IPS-18c (cell line): ENCODE measurements around the gene THOC1.
"Not testable (repeated sequence)": the region's sequence is repeated elsewhere in the genome, so short reads cannot be mapped to it uniquely, and the experiment has no call there.

Source experiments
- H3K4me3 ChIP-seq: 2 replicates; pipeline ENCODE4 v1.7.0; 2013; ENCODE audit warnings: low read depth, mild to moderate bottlenecking, low read length, moderate library complexity; ENCODE audit not compliant: insufficient read depth
- H3K9me3 ChIP-seq: one replicate; pipeline ENCODE4 v1.6.1; 2013; ENCODE audit warnings: mild to moderate bottlenecking, low read length, moderate library complexity; ENCODE audit not compliant: control insufficient read depth, insufficient read depth

THOC1 gene, protein sequence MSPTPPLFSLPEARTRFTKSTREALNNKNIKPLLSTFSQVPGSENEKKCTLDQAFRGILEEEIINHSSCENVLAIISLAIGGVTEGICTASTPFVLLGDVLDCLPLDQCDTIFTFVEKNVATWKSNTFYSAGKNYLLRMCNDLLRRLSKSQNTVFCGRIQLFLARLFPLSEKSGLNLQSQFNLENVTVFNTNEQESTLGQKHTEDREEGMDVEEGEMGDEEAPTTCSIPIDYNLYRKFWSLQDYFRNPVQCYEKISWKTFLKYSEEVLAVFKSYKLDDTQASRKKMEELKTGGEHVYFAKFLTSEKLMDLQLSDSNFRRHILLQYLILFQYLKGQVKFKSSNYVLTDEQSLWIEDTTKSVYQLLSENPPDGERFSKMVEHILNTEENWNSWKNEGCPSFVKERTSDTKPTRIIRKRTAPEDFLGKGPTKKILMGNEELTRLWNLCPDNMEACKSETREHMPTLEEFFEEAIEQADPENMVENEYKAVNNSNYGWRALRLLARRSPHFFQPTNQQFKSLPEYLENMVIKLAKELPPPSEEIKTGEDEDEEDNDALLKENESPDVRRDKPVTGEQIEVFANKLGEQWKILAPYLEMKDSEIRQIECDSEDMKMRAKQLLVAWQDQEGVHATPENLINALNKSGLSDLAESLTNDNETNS

DNA sequence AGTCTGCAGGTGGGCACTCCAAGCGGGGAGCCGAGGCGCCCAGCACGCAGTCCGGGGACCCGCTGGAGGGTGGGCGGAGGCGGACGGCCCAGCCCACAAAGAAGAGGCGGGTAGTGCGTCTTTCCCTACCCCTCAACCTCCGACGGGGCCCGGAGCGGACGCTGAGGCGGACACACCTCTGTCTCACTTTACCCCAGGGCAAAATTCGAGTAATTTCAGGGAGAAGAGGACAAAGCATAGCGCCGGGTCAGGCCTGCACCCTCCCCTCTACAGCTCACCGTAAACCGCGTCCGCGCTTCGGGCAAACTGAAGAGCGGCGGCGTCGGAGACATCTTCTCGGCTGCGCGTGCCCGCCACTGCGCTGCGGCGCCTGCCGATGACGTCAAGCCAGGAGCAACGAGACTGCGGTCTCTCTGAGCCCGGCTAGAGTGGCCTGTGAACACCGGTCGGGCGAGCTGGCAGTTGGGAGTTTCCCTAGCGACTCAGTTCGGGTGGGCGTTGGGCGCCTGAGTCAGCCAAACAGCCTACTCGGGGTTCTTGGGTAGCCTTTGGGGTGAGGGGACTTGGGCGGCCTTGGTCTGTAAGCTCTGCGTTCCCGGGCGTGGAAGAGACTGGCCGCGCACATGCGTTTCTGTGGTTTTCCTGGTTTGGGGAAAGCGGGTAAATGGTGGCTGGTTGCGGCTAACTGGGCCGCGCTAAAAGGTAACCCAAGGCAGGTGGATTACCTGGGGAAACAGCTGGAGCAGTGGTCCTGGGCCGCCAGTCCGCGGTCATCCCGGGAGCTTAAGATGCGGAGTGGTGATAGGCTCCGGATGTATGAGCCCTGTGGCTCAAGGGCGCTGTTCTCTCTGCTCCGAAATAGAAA, at the start of gene THOC1:
THOC1 (minus strand) TSS at position 360 of the 865 bp plus-strand sequence; CDS start at position 332, 28 bp downstream.
- Histone ChIP-seq H3K9me3 (no peaks in the 10 kb centered on the region), H3K4me3 (peak within 1 kb of the TSS; percentile 71)

DNA sequence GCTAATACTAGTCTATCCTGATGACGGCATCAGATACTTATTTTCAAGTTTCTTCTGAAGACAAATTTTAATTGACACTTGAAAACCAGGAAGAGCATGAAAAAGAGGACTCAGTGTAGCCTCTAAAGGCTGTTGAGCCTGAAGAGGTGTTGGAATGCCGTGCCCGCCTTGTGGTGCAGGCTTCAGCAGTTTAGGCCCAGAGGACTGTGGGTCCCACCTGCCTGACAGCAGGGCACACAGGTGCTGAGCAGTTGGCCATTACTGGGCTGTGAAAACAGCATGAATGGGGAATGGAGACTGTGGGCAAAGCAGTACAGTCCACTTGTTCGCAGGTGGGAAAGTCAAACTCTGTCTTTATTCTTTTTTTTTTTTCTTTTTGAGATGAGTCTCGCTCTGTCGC, 49.8 kb upstream of the THOC1 start:
- no peaks in the 10 kb centered on the region for H3K9me3 ChIP-seq
- no peak overlapping the region for H3K4me3 ChIP-seq

DNA sequence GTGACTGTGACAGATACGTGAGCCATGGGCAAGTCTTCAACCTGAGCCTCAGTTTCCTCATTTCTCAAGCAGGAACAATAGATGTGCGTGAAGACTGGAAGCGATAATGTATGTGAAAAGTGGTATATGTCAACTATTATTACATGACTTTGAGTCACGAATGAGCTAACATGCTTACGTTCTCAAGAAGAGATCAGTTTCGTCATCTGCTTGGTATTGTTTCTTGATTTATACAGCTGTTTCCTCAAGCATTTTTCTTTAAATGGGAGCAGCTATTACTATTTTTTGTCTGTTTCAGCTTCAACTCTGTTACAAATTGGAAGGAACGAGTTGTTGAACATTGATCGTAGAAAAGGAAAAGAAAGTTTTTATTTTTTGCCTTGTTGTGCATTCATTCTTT, 48.5 kb upstream of the THOC1 start:
- Histone ChIP-seq H3K4me3 (no peak overlapping the region), H3K9me3 (no peaks in the 10 kb centered on the region)

DNA sequence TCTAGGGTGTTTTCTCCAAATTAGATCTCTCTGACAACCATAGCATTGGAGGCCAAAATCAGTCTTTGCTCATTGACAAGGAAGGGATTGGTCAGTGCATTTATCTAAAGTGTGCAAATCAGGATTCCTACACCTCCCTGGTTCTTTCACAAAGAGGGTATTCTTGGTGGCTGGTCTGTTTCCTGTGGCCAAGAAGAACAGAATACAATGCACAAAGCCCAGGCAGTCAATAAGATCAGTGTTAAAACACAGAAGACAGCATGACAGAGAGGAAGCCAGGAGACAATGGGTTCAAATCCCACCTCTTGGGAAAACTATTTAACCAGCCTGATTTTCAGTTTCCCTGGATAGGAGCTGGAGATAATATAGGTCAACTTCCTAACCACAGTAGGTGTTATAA, 46.1 kb upstream of the THOC1 start:
- H3K4me3 ChIP-seq: no peak overlapping the region

DNA sequence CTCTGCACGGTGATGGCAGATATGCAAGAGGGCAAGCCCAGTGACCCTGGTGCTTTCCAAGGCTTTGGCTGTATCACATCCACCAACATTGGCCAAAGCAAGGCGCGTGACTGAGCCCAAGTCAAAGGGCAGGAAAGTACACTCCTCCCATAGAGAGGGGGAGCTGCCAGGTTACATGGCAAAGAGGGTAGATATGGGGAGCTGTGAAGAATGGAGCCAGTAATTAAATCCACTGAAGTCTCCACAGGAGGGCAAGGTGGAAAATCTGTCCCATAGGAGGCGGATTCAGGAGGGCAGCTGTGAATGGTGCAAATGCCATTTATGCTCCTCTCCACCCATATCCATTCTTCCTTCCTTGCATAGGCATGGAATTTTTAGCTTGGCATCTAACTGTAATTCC, 44.6 kb upstream of the THOC1 start:
- Histone ChIP-seq H3K4me3 (no peak overlapping the region), H3K9me3 (no peaks in the 10 kb centered on the region)

More for the DNA sequence above, 46.1 kb upstream of the THOC1 start:
- H3K9me3 ChIP-seq: no peaks in the 10 kb centered on the region

DNA sequence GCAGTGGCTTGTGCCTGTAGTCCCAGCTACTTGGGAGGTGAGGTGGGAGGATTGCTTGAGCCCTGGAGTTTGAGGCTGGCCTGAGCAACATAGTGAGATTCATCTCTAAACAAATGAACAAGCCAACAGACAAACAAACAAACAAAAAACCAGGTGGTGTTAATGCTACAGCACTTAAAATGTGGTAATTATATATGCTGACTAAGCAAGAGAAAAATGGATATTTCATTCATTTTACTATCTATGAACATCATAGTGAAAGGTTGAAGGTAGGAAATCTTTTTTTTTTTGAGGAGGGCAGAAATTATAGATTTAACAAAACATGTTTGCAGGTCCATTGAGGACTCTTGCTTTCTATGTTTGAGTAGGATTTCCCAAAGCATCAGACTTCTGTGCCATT, 42.2 kb upstream of the THOC1 start:
- Histone ChIP-seq H3K4me3 (no peak overlapping the region), H3K9me3 (no peaks in the 10 kb centered on the region)

DNA sequence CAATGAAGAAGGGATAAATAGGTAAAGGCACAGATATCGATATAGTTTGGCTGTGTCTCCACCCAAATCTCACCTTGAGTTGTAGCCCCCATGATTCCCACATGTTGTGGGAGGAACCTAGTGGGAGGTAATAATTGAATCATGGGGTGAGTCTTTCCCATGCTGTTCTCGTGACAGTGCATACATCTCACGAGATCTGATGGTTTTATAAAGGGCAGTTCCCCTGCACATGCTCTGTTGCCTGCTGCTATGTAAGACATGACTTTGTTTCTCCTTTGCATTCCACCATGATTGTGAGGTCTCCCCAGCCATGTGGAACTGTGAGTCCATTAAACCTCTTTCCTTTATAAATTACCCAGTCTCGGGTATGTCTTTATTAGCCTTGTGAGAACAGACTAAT, 40.2 kb upstream of the THOC1 start:
- H3K4me3 ChIP-seq, H3K9me3 ChIP-seq: not testable (repeated sequence)

DNA sequence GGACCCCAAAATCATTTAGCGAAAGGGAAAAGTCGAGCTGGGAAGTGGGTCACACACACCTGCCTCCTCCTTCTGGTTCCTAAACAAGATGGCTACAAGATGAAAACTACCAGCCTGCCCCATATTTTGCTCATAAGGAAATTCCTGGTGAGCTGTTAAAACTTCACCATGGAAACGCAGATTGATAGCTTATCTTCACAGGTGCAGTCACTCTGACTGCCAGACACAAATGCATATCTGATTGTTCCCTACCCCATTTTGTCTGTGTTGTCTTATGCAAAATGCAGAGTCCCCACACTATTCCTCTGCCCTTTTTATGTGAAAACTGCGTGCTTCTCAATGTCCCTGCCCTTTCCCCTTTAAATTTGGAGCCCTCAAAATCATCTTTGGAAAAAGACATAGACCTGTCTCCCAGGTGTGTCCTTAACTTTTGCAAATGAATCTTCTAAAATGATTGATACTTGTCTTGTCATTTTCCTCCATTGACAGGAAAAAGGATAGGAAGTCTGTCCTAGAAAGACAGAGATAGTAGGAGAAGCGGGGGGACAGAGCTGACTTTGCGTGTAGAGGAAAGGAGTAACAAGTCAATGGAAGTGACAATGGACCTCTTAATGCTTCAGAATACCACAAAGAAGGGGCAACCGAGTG, 38.9 kb upstream of the THOC1 start:
- Histone ChIP-seq H3K4me3 (no peak overlapping the region), H3K9me3 (no peaks in the 10 kb centered on the region)

DNA sequence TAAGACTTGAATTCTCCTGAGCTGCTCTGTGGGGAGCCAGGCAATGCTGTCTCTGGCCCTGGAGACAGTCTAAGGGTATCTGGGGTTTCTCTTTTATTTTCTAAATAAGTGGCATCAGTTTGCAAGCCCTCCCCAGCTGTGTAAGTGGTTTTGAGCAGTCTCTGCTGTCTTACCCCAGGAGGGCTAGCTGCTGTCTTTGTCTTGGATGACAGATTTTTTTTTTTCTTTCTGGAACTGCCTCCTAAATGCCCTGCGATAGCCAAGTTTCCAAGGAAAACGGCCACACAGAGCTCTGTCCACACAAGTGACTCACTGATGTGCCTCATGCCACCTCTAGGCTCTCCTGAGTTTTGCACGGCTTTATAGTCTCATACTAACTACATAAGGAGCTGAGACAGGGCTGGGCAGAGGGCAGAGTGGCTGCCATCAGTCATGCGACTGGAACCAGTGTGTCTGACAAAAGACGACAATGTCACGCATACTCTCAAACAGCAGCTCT, 37.2 kb upstream of the THOC1 start:
- Histone ChIP-seq H3K4me3 (no peak overlapping the region), H3K9me3 (no peaks in the 10 kb centered on the region)

DNA sequence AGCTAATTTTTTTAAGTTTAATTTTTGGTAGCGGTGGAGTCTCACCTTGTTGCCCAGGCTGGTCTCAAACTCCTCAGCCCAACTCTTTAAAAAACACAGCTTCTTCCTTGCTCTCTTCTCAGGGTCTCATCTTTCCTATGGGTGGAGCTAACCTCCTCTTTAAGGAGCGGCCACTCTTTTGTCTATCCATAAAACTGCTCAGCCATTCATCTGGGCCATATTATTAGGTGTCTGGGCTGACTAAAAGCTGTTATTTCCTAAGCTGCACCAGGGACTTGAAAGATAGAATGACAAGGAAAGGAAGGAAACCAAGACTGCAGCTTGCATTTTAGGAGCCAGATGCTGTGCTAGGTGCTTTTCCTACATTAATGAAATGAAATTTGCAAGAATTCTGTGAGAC, 35.8 kb upstream of the THOC1 start:
- Histone ChIP-seq H3K4me3 (no peak overlapping the region), H3K9me3 (no peaks in the 10 kb centered on the region)

DNA sequence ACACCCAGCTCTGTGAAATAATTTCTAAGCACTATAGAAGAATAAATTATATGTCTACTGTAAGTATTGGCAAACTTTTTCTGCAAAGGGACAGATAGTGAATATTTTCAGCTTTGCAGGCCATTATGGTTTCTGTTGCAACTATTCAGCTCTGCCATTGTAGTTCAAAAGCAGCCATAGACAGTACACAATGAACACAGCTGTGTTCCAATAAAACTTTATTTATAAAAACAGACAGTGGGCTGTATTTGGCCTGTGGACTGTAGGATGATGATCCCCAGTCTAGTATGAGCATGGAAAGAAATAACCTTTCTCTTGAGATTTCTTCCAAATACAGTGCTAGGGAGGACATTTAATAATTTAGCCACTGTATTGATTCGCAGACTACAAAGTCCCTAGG, 35.2 kb upstream of the THOC1 start:
- H3K4me3 ChIP-seq: no peak overlapping the region

DNA sequence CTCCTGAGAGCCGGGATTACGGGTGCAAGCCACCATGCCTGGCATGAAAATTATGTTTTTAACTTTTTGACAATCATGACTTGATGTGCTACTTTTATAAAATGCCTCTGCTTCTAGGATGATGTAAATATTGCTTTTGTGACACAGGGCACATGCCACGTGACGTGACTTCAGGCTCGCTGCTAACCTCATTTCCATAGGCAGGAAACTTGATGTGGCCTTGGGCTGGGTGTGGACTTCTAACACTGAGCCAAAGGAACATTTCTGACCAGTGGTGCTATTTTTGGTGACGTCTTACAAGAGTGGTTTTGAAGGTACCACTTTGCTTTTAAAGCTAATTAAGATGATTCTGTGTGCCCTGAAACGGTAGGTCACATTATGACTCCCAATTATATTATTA, 34.2 kb upstream of the THOC1 start:
- Histone ChIP-seq H3K9me3 (no peaks in the 10 kb centered on the region), H3K4me3 (no peak overlapping the region)

More for the DNA sequence above, 35.2 kb upstream of the THOC1 start:
- no peaks in the 10 kb centered on the region for H3K9me3 ChIP-seq

DNA sequence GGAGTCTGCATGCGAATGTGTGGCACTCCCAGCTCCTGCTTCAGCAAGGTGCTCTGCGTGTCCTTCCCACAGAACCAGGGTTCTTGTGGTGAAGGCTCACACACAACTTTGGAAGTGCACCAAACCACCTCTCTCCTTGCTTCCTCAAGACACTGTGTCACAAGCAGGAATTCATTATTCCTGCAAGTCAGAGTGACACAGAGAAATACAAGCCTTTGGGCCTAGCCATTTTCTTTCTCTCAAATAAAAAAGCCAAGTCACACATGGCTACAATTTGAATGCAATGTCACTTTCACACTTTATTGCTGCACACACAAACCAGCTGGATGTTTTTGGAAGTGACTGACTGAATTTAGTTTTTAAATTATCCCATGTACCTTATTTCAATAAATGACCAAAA, 30.1 kb upstream of the THOC1 start:
- no peaks in the 10 kb centered on the region for H3K9me3 ChIP-seq
- H3K4me3 ChIP-seq: no peak overlapping the region

DNA sequence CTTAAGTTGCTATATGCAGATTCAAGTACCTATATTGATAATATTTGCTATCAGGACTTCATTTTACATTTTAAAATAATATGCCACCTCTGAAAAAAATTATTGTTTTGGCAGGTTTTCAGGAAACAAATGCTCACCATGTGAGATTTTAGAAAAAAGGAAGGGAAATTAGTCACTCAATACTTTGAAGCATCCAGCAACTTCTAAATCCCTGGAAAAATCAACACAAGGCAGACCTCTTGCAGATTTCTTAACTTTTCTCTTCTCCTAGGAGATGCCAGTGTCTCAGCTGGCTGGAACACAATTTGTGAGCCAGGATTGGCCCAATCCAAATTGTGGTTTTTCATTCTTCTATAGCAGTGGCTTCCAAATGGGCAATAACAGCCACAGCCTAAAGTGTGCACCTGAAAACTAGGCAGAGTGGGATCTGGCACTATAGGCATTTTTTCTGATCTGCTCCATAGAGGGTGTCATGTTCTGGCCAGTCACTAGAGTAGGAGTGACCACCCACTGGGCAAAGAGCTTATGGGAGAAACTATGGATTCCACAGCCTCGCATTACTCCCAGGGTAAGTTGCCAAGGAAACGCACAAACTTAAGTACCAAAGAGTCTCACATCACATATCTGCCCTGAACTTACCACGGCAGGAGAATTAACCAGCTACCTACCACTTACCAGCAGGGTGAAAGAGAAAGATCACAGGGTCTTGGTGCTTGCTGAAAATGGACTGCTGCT, 28.1 kb upstream of the THOC1 start:
- H3K4me3 ChIP-seq: no peak overlapping the region
- H3K9me3 ChIP-seq: no peaks in the 10 kb centered on the region

DNA sequence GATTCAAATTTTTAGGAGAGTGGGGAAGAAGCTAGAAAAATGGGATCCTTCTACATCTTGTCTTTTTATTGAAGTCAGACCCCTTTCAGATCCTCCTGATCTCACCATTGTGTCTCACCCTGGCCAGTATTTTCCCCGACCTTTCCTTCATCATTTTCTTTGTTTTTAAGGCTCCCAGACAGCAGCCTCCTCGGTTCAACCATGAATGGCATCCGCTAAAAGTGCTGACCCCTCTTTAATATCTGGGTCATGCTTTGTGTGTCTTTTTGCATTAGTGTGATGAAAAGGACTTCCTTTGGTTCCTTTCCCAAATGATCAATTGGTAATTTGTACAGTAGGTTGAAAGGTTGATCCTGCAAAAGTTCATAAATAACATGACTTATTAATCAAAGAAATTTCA, 26.7 kb upstream of the THOC1 start:
- Histone ChIP-seq H3K9me3 (no peaks in the 10 kb centered on the region), H3K4me3 (no peak overlapping the region)

DNA sequence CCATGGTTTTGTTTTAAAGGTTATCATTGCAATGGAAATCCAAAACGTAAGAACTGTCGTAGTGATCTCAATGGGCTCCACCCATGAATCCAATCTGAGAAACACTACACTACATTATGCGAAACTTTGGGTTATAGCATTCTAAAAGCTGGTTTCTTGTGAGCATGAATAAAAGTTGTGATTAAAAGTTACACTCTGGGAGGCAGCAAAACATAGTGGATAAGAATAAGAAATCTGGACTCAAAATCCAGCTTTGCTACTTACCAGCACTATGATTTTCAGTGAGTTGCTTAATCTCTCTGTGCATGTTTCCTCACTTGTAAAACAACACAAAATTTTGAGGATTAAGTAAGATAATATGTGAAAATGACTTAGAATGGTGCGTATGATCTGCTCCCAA, 25.7 kb upstream of the THOC1 start:
- no peaks in the 10 kb centered on the region for H3K9me3 ChIP-seq
- H3K4me3 ChIP-seq: no peak overlapping the region

DNA sequence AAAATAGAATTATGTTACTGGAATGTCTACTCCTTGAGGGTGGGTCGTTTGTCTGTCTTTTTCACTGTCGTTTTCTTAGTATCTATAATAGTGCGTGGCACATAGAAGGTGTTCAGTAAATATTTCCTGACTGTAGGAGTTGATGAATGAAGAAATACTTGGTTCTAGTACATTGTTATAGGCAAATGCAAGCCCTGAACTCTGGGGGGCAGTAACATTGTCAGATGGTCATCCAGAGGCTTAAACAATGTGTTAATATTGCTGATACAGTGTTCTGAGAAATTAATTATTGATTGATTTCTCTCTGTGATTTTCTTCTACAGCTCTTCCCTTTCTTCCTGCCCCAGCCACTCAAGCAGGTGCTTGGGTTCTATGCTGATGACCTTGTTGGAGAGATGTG, 24.4 kb upstream of the THOC1 start:
- Histone ChIP-seq H3K9me3 (no peaks in the 10 kb centered on the region), H3K4me3 (no peak overlapping the region)
